ENCODE data around the gene HTRA1.

HTRA1 gene

GRCh38 chr10:122498521-122498920 is 37.2 kb downstream of the HTRA1 start:
- DNase-seq = no peak
- no peaks in the 10 kb centered on the region for H3K36me3 ChIP-seq (replicated peaks)
- H3K4me3 ChIP-seq (ENCODE audit: low read depth, low read length) = no peak overlapping the region
- no peak overlapping the region for H3K27ac ChIP-seq
- in situ Hi-C loops (cut with HindIII; ENCODE audit: low pct_ligation_motif_present, low sequenced_read_pairs) = no loop called here
- no peaks in the 10 kb centered on the region for H3K27me3 ChIP-seq (replicated peaks)
- TF ChIP-seq CTCF (IDR thresholded peaks at IDR 0.05; ENCODE audit: low read depth, low read length, missing control alignments) = no peak

DNA sequence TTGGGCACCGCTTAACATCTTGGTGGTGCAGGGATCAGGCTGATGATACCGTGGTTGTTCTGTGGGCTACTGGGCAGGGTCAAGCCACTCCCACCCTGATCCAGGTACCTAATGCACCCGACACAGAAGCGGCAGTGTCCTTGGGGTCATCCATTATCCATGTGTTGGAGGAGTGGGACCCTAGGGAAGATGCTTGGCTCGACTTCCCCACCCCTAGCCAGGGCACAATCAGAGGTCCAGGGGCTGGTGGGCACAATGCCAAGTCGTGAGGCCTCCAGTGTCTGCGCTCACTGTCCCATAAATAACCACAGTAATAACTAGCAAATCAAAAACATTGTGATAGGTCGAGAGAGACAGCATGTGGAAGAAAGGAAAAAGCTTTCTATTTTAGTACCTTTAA is 37.7 kb downstream of the HTRA1 start:
- no peak overlapping the region for H3K4me3 ChIP-seq (ENCODE audit: low read depth, low read length)
- no peak for TF ChIP-seq CTCF (IDR thresholded peaks at IDR 0.05; ENCODE audit: low read depth, low read length, missing control alignments)
- no peaks in the 10 kb centered on the region for H3K27me3 ChIP-seq (replicated peaks)
- in situ Hi-C loops (cut with HindIII; ENCODE audit: low pct_ligation_motif_present, low sequenced_read_pairs) = no loop called here
- H3K36me3 ChIP-seq (replicated peaks) = no peaks in the 10 kb centered on the region
- DNase-seq = no peak
- H3K27ac ChIP-seq = no peak overlapping the region

- H3K4me3 ChIP-seq (ENCODE audit: low read depth, low read length) = no peak overlapping the region
- no peak for DNase-seq
- no peaks in the 10 kb centered on the region for H3K36me3 ChIP-seq (replicated peaks)
- no peaks in the 10 kb centered on the region for H3K27me3 ChIP-seq (replicated peaks)
- no peak overlapping the region for H3K27ac ChIP-seq
- TF ChIP-seq CTCF (IDR thresholded peaks at IDR 0.05; ENCODE audit: low read depth, low read length, missing control alignments) = no peak
- in situ Hi-C loops (cut with HindIII; ENCODE audit: low pct_ligation_motif_present, low sequenced_read_pairs) = no loop called here
Observed at GRCh38 chr10:122499491-122499941, 38.2 kb downstream of the HTRA1 start.

GRCh38 chr10:122500194-122500593 is 38.8 kb downstream of the HTRA1 start:
- Histone ChIP-seq H3K27ac (no peak overlapping the region), H3K4me3 (ENCODE audit: low read depth, low read length) (no peak overlapping the region), H3K27me3 (replicated peaks) (no peaks in the 10 kb centered on the region), H3K36me3 (replicated peaks) (no peaks in the 10 kb centered on the region)
- in situ Hi-C loops (cut with HindIII; ENCODE audit: low pct_ligation_motif_present, low sequenced_read_pairs) = no loop called here
- no peak for DNase-seq
- no peak for TF ChIP-seq CTCF (IDR thresholded peaks at IDR 0.05; ENCODE audit: low read depth, low read length, missing control alignments)

GRCh38 chr10:122500726-122501125 is 39.4 kb downstream of the HTRA1 start:
- no peak for TF ChIP-seq CTCF (IDR thresholded peaks at IDR 0.05; ENCODE audit: low read depth, low read length, missing control alignments)
- Histone ChIP-seq H3K4me3 (ENCODE audit: low read depth, low read length) (no peak overlapping the region), H3K27me3 (replicated peaks) (no peaks in the 10 kb centered on the region), H3K27ac (no peak overlapping the region), H3K36me3 (replicated peaks) (no peaks in the 10 kb centered on the region)
- no peak for DNase-seq
- in situ Hi-C loops (cut with HindIII; ENCODE audit: low pct_ligation_motif_present, low sequenced_read_pairs) = no loop called here

- in situ Hi-C loops (cut with HindIII; ENCODE audit: low pct_ligation_motif_present, low sequenced_read_pairs) = no loop called here
- H3K27me3 ChIP-seq (replicated peaks) = no peaks in the 10 kb centered on the region
- no peak for DNase-seq
Observed at GRCh38 chr10:122503012-122503411, 41.7 kb downstream of the HTRA1 start.

More at GRCh38 chr10:122503012-122503411, 41.7 kb downstream of the HTRA1 start:
- no peaks in the 10 kb centered on the region for H3K36me3 ChIP-seq (replicated peaks)
- no peak overlapping the region for H3K4me3 ChIP-seq (ENCODE audit: low read depth, low read length)
- no peak overlapping the region for H3K27ac ChIP-seq
- TF ChIP-seq CTCF (IDR thresholded peaks at IDR 0.05; ENCODE audit: low read depth, low read length, missing control alignments) = no peak

All from brain microvascular endothelial cell (primary cell).